Mucosa of gallbladder (tissue), 1 donor: ENCODE results near the gene GOLGA6C. TPM values are rescaled to one million over a fixed set of nuclear protein-coding genes. Genes with fewer than 3 reads are reported as not detected.
"Not testable (repeated sequence)": the region's sequence is repeated elsewhere in the genome, so short reads cannot be mapped to it uniquely, and the experiment has no call there.

Experiments
- DNase-seq: peaks from one replicate; pipeline ENCODE4 v3.0.0-alpha.2; 2020; ENCODE audit warnings: low spot score
- total RNA-seq: library from RNA; stranded (reverse); gene quantifications from one replicate; pipeline ENCODE4 v1.2.1, GENCODE V29; 2021
- donor health status: DM: no; HTN: no; CAD: no.

The GOLGA6C gene
- total RNA-seq, 1 donor from 2014 or later, result not detected

- not testable (repeated sequence) for DNase-seq
These were observed 6.8 kb upstream of the GOLGA6C start for GRCh38 chr15:75251343-75251742.

GRCh38 chr15:75252285-75252684 is 5.8 kb upstream of the GOLGA6C start:
- DNase-seq, result not testable (repeated sequence)

- DNase-seq, result peak; percentile 8
These were observed 648 bp downstream of the GOLGA6C start for GRCh38 chr15:75258620-75259343.

- not testable (repeated sequence) for DNase-seq
These were observed 1.7 kb downstream of the GOLGA6C start for GRCh38 chr15:75259873-75260272.

GRCh38 chr15:75273751-75274359 is 15.7 kb downstream of the GOLGA6C start:
- DNase-seq, result not testable (repeated sequence)

- DNase-seq, result peak; percentile 90
These were observed 16.5 kb downstream of the GOLGA6C start for GRCh38 chr15:75274509-75275107.

GRCh38 chr15:75275617-75276016 is 17.5 kb downstream of the GOLGA6C start:
- DNase-seq, result not testable (repeated sequence)

GRCh38 chr15:75278497-75278896 is 20.4 kb downstream of the GOLGA6C start:
- not testable (repeated sequence) for DNase-seq

- not testable (repeated sequence) for DNase-seq
These were observed 24.4 kb downstream of the GOLGA6C start, which contains the start of gene GOLGA6D for GRCh38 chr15:75282572-75282971. Gene GOLGA6D (plus strand): TSS chr15:75282835. CDS start chr15:75282876, 41 bp downstream.

GRCh38 chr15:75284152-75284551 is 26.0 kb downstream of the GOLGA6C start:
- not testable (repeated sequence) for DNase-seq

- DNase-seq, result not testable (repeated sequence)
These were observed 35.5 kb downstream of the GOLGA6C start for GRCh38 chr15:75293660-75294059.

- not testable (repeated sequence) for DNase-seq
These were observed 40.6 kb downstream of the GOLGA6C start for GRCh38 chr15:75298541-75299310.

- DNase-seq, result peak; percentile 47
These were observed 41.2 kb downstream of the GOLGA6C start for GRCh38 chr15:75299311-75299688.

- DNase-seq, result not testable (repeated sequence)
These were observed 41.9 kb downstream of the GOLGA6C start for GRCh38 chr15:75300026-75300425.

- no peak for DNase-seq
These were observed 44.2 kb downstream of the GOLGA6C start for GRCh38 chr15:75302318-75302717.

GRCh38 chr15:75302753-75303152 is 44.6 kb downstream of the GOLGA6C start:
- DNase-seq, result not testable (repeated sequence)

GRCh38 chr15:75306188-75306587 is 48.1 kb downstream of the GOLGA6C start:
- DNase-seq, result no peak

GRCh38 chr15:75307778-75308390 is 49.8 kb downstream of the GOLGA6C start:
- DNase-seq, result peak; percentile 46

- DNase-seq, result no peak
These were observed 51.6 kb downstream of the GOLGA6C start for GRCh38 chr15:75309711-75310110.

- not testable (repeated sequence) for DNase-seq
These were observed 54.4 kb downstream of the GOLGA6C start for GRCh38 chr15:75312548-75312947.

- DNase-seq, result no peak
These were observed 55.1 kb downstream of the GOLGA6C start for GRCh38 chr15:75313116-75313845.
